IPS-15b (cell line): Measurements from ENCODE around the gene FRMD8.
A peak's percentile ranks its signal among the peaks of the same experiment; 100 is the strongest.
"Not testable (repeated sequence)": the region's sequence is repeated elsewhere in the genome, so short reads cannot be mapped to it uniquely, and the experiment has no call there.

Experiments
- H3K27me3 ChIP-seq: one replicate; pipeline ENCODE4 v1.6.1; 2013; ENCODE audit warnings: low read length; ENCODE audit not compliant: control insufficient read depth, insufficient read depth
- H3K36me3 ChIP-seq: one replicate; pipeline ENCODE4 v1.6.1; 2013; ENCODE audit warnings: low read length; ENCODE audit not compliant: control insufficient read depth, insufficient read depth
- H3K4me1 ChIP-seq: one replicate; pipeline ENCODE4 v1.6.1; 2013; ENCODE audit warnings: mild to moderate bottlenecking, low read length; ENCODE audit not compliant: control insufficient read depth, insufficient read depth
- H3K4me3 ChIP-seq: one replicate; pipeline ENCODE4 v1.5.1; 2013; ENCODE audit warnings: low read depth, low read length
- H3K9ac ChIP-seq: one replicate; pipeline ENCODE4 v1.6.1; 2013; ENCODE audit warnings: low read depth, mild to moderate bottlenecking, low read length
- H3K9me3 ChIP-seq: one replicate; pipeline ENCODE4 v1.6.1; 2013; ENCODE audit warnings: mild to moderate bottlenecking, low read length; ENCODE audit not compliant: control insufficient read depth, insufficient read depth

FRMD8 gene

DNA sequence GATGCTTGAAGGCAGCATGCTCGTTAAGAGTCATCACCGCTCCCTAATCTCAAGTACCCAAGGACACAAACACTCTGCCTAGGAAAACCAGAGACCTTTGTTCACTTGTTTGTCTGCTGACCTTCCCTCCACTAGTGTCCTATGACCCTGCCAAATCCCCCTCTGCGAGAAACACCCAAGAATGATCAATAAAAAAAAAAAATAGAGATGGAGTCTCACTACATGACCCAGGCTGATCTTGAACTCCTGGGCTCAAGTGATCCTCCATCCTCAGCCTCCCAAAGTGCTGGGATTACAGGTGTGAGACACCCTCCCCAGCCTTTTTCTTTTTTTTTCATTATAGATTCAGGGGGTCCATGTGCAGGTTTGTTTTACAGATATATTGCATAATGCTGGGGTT lies 65.8 kb downstream of the FRMD8 start:
- H3K9ac ChIP-seq, H3K4me1 ChIP-seq, H3K36me3 ChIP-seq, H3K9me3 ChIP-seq, H3K4me3 ChIP-seq: not testable (repeated sequence)
- H3K27me3 ChIP-seq, result peaks cover 29% of the 10 kb centered on the region

DNA sequence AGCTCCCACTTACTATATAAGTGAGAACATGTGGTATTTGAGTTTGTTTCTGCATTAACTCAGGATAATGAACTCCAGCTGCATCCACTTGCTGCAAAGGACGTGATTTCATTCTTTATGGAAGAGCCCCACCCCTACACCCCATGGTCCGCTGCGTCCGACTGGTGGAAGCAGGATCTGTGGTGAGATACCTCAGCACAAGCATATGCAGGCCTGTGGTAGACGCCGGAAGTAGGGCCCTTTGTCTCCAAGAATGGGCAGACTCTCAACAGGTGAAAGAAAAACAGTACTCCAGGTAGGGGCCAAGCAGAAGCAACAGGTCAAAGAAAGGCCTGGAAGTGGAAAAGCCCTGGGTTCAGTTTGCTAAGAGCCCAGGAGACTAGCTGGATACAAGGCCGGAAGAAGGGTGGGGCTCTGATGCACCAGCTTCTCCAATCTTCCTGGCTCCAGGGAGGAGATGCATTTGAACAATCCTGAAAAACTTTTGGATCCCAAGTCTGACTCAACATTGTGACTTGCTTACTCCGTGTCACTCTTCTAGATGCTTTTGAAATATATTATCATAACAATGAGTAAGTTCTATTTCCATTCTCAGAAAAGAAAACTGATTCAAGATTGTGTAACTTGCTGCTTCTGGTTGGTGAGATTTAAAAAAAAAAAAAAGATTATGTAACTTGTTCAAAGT lies 66.5 kb downstream of the FRMD8 start:
- Histone ChIP-seq H3K27me3 (peaks cover 35% of the 10 kb centered on the region), H3K9me3 (no peaks in the 10 kb centered on the region), H3K9ac (no peak overlapping the region), H3K36me3 (no peaks in the 10 kb centered on the region), H3K4me3 (no peak overlapping the region), H3K4me1 (peaks cover 5% of the 10 kb centered on the region)

DNA sequence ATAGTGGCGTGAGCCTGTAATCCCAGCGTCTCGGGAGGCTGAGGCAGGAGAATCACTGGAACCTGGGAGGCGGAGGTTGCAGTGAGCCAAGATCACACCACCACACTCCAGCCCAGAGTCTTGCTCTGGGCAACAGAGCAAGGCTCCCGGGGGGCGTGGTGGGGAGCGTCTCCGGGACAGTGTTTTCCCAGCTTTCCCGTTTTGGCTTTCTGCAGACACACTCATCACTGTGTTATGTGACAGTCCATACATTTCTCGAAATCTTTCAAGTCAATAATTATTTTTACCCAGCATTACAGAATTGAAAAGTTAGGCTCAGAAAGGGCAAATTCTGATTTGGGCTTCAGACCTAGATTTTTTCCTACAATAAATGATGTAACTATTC lies 67.9 kb downstream of the FRMD8 start:
- Histone ChIP-seq H3K36me3 (no peaks in the 10 kb centered on the region), H3K4me1 (peaks cover 5% of the 10 kb centered on the region), H3K9ac (peak overlapping the region; percentile 60), H3K4me3 (peak overlapping the region; percentile 72), H3K27me3 (peaks cover 49% of the 10 kb centered on the region), H3K9me3 (no peaks in the 10 kb centered on the region)

GRCh38 chr11:65454696-65455456 lies 68.4 kb downstream of the FRMD8 start:
- Histone ChIP-seq H3K9ac (peak overlapping the region; percentile 60), H3K9me3 (no peaks in the 10 kb centered on the region), H3K4me1 (peaks cover 6% of the 10 kb centered on the region), H3K4me3 (peak overlapping the region; percentile 72), H3K36me3 (no peaks in the 10 kb centered on the region), H3K27me3 (peaks cover 53% of the 10 kb centered on the region)

DNA sequence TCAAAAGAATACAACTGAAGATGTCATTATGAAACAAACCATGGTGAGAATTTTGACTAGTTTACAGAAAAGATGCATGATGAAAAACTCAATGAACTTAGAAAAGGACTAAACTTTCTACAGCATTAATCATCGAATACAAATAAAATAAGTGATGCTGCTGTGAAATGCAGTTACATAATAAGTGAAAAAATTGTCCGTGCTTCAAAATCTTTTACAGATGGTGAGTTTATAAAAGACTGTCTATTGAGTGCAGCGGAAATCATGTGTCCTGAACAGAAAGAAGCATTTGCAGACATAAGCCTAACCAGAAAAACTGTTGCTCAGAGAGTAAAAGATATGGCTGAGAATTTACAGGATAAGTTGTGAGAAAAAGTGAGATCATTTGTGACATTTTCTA lies 70.0 kb downstream of the FRMD8 start:
- H3K4me3 ChIP-seq, result no peak overlapping the region
- peaks cover 69% of the 10 kb centered on the region for H3K27me3 ChIP-seq
- no peak overlapping the region for H3K9ac ChIP-seq
- H3K9me3 ChIP-seq, result no peaks in the 10 kb centered on the region
- H3K4me1 ChIP-seq, result peaks cover 7% of the 10 kb centered on the region
- H3K36me3 ChIP-seq, result no peaks in the 10 kb centered on the region

- no peak overlapping the region for H3K9ac ChIP-seq
- H3K4me1 ChIP-seq, result peaks cover 7% of the 10 kb centered on the region
- no peak overlapping the region for H3K4me3 ChIP-seq
- no peaks in the 10 kb centered on the region for H3K36me3 ChIP-seq
- no peaks in the 10 kb centered on the region for H3K9me3 ChIP-seq
- peaks cover 70% of the 10 kb centered on the region for H3K27me3 ChIP-seq
Observed at GRCh38 chr11:65459552-65459951, 73.1 kb downstream of the FRMD8 start.
